Lung microvascular endothelial cell (primary cell): Measurements from ENCODE around the gene NMT1. TPM values are rescaled to one million over a fixed set of nuclear protein-coding genes. Genes with fewer than 3 reads are reported as not detected.

Experiments
- DNase-seq, 2 donors: peaks; one replicate each; pipeline versions ENCODE4 v3.0.0 to v3.0.0-alpha.2; 2010; ENCODE audit warnings: low read depth in 2 of 2
- total RNA-seq: library from RNA; depleted of rRNA; stranded (reverse); fragments of >200 nt; gene quantifications from 2 replicates; pipeline ENCODE4 v1.2.1, GENCODE V29; 2014

The NMT1 gene
- total RNA-seq, 1 donor from 2014 or later, result 61.3 TPM

GRCh38 chr17:45132572-45133463, 71.7 kb downstream of the NMT1 start:
- DNase-seq, result peak; percentile 86 to 92

GRCh38 chr17:45135192-45135977, 74.3 kb downstream of the NMT1 start, which contains the start of gene ACBD4:
Gene ACBD4, plus strand, starts transcription at chr17:45135687. Its CDS starts 458 bp downstream, at chr17:45136145.
- peak; percentile 97 to 98 for DNase-seq

GRCh38 chr17:45135978-45136791, 75.1 kb downstream of the NMT1 start:
- DNase-seq, result no peak

DNA sequence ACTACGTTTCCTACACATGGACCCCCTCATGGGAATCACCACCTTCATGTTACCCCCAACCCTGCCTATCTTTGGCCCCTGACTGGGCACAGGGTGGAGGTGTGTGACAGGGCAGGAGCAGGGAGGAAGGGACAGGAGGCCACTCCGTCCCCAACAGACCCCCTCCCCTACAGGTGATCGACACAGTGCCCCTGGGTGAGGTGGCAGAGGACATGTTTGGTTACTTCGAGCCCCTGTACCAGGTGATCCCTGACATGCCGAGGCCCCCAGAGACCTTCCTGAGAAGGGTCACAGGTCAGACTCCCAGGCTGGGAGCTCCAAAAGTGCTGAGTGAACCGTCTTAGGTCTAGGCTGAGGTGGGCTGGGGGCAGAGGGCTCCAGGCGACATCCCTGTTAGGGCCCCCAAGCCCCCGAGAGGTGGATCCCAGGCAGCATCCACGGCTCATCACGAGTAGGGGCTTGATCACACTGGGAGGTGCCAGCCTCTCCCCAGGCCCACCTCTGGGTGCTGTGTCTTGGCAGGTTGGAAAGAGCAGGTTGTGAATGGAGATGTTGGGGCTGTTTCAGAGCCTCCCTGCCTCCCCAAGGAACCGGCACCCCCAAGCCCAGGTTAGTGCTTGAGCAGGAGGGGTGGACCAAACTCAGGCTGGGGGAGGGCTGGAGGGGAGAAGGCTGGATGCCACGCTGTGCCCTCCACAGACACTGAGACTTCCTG, 75.9 kb downstream of the NMT1 start:
- DNase-seq, result no peak

GRCh38 chr17:45137561-45138305, 76.6 kb downstream of the NMT1 start:
- DNase-seq, result no peak

- no peak for DNase-seq
Observed at GRCh38 chr17:45138911-45139532, 77.9 kb downstream of the NMT1 start.

DNA sequence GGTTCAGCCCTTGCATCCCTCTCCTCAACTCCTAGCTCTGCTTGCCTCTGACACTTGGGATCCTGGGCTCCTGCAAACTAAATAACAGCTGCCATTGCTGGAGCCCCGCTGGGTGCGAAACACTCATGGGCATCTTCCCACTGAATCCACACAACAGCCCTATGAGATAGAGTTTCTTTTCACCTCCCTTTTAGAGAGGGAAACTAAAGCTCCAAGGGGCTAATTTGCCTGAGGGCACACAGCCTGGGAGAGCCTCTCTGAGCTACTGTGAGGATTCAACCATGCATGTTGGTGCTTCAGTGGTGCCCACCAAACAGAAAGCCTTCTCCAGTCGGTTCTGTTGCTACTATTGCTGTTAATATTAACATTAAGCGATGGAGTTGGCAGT, 78.4 kb downstream of the NMT1 start:
- no peak for DNase-seq

DNA sequence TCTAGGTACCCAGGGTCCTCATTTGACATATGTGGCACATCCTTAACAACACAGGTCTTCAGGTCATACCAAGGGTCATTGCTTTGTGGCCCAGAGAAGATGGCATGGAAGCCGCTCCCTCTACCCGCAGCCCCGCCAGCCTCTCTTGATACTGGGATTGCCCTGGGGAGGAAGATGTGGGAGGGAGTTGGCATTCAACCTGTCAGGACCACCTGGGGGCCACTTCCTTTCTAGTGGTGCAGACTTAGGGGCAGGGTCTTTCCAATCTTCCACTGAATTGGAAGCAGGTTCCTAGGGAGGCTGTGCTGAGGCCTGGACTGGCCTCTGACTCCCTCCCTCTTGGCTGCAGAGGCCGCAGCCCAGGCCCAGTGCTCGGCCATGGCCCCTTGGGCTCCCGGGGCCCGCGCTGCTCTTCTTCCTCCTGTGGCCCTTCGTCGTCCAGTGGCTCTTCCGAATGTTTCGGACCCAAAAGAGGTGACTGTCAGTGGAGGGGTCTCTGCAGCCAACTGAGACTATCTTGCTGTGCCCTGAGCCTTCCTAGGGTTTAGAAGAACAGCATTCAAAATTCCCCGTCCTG, 82.1 kb downstream of the NMT1 start:
- no peak for DNase-seq

GRCh38 chr17:45143767-45144198, 82.7 kb downstream of the NMT1 start:
- peak; percentile 26 to 39 for DNase-seq

DNA sequence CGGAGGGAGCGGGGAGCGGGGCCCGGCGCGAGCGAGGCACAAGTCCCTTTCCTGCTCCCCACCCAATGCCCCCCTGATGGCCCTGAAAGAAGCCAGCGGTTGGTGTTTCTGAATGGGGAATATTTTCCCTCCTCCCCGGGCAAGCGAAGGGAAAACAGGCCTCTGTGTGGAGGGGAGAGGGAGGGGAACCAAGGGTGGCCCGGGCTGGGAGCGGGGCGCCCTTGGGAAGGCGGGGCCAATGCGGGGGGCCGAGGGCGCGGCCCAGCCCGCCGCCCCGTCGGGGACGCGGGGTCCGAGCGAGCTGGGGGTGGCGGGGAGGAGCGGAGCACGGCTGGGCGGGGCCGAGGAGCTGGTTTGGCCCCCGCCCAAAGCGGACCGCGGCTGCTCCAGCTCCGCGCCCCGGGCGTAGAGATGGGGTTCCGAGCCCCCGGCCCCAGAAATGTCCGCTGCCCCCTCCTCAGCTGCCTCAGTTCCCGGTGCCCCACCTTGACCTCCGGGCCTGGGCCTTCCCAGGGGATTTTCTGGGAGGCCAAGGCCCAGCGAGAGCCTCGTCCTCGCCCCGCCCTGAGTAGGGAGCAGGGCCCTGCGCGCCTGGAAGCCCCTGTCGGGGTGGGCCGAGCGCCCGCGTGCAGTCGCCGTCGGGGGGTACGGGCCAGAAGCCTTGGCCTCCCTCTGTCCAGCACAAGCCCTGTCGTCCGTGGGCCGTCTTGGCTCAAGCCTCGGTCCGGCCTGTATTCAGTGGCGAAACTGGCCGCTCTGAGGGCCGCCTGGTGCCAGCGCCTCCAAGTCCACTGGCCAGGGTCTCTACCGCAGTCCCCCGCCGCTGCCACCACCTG, 83.3 kb downstream of the NMT1 start:
- no peak for DNase-seq

DNA sequence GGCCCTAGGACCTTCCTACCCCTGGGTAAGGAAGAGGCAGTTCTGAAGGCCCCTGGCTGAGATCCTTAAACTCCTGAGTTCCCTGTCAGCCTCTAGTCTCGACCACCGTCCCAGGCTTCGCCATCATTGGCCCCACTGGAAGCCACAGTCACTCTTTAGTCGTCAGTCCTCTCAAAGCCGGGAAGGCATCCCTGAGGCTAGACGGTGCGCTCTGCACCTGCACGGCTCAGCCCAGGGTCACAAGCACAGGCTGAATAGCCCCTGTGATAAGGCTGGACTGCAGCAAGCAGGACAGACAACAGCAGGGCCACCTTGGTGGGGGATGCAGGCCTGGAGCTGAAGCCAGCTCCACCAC, 83.9 kb downstream of the NMT1 start:
- DNase-seq, result no peak

DNA sequence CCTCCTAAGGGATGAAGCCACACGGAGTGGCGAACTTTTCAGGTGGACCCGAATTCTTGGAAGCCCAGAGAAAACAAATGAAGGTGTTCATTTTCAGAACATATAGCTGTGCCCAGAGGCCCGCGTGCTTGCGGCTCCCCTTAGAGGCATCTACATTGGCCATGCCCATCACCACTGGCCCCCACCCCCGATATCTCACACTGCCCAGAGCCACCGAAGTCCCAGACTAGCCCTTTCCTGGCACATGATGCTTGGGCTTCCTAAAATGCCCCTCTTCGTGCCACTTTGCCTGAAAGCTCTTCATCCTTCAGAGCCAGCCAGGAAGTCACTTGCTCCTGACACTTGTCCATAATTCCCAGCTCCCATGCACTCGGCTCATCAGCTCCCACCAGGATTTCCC, 85.0 kb downstream of the NMT1 start:
- no peak for DNase-seq

DNA sequence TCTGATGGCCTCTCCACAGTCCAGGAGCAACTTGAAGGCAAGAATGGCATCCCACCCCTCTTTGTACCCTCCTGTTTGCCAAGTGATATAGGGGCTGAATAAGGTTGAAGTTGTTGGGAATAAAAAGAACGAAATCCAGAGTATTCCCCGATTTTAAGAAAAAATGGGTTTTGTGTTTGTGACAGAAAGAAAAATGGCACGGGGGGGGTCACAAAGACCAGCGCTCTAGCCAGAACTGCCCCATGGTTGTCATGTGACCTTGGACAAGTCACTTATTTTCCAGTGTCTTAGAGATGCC, 85.4 kb downstream of the NMT1 start:
- no peak for DNase-seq

DNA sequence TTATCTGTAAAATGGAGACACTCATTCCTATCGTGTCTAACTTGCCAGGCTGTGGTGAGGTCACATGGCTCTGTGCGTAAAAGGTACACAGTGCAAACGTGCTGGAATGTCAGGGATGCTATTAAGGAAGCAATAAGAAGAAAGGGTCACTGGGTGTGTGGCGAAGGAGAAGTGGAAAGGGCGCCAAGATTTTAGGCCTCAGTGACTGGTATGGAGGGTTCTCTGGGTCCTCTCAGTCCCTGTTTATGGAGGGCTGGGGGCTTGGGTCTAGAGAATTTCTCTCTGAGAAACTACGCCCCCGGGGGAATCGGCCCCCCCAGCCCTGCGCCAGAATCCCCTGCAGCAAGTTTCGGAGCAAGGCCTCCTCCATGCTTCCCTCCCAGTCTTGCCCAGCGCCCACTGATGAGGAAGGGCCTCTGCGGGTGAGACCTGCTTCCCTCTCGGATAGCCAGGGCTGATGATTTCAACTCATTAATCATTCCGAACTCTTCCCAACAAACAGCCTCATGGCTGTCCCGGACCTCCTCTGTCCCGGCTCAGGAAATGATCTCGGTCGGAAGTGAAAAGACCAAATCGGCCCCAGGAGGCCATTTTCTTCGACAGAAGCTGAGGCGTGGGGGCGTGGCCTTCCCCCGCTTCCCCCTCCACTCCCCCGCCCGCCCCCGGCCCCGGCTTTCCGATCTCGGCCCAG, 85.9 kb downstream of the NMT1 start:
- peak; percentile 80 for DNase-seq

DNA sequence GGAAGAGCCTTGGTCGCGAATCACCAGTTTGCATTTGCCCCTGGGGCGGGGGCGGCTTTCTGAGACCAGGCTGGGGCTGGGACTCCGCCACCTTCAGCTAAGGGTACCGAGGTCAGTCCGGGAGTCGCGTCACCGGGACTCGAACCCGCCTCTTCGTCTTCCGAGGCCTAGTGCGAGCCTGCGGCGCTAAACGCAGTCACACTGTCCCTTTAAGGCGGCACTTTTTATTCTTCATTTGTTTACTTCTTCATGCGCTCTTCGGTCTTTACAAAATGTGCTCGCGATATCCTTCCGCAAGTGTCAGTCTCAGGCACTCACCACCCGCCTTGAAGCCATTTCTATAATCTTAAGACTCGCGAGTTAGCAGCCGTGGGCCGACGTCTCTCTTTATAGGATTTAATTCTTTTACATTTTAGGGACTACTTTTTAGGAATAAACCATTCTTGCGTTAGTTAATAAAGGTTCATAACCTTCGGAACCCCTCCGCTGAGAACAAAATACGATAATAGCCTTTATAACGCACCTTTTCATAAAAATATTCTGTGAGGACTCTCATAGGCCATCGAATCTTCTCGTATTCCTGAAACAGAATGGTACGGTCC, 86.6 kb downstream of the NMT1 start:
- peak; percentile 91 to 92 for DNase-seq

DNA sequence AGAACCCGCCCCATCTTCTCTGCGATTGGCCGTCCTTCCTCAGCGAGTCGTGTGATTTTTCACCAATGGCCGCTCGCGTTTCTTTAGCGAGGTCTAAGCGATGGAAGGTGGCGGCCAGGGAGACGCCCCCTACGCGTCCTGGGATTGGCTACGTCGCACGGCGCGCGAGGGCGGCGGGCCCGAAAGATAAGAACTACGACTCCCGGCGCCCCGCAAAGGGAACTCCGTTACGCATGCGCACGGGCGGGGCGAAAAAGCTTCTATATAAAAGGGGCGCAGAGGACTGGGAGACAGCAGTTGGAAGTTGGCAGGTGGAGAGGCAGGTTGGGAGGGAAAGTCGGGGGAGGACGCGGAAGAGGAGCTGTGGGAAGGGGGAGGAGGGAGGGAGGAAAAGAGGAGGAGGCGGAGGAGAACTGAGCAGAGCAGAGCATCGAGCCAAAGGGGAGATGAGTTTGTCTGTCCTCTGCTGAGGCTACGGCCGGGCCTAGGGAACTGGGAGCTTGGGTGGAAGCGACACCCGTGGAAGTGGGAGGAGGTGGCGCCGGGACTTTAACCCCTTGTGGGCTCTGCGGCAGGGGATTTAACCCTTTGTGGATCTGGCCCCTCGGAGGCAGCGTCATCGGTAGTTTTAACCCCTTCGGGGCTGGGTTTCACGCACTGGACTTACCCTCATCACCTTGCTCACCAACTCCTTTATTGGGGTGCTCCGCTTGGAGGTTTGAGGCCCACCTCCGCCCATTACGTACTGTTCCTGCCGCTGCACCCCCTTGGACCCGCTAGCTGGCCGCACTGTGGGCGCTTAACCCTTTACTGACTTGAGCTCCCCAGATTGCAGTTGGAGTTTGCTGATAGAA, 87.3 kb downstream of the NMT1 start, which contains the start of gene HEXIM1:
Gene HEXIM1 (plus strand): TSS at position 293 of the 854 bp plus-strand sequence. CDS start 716 bp downstream, outside the sequence.
- DNase-seq, result peak; percentile 100
